Urinary bladder (tissue), 2 donors: ENCODE results near the gene IER5. TPM values are rescaled to one million over a fixed set of nuclear protein-coding genes. Genes with fewer than 3 reads are reported as not detected.

ENCODE experiments used
- polyA plus RNA-seq: library from polyadenylated mRNA; stranded (reverse); fragments of 200-250 nt; gene quantifications from one replicate; pipeline ENCODE4 v1.2.3, GENCODE V29; 2013
- total RNA-seq: library from RNA; depleted of rRNA; stranded (reverse); fragments of >200 nt; gene quantifications from one replicate; pipeline ENCODE4 v1.2.3, GENCODE V29; 2014
- donor health status: healthy.

IER5 gene
- total and polyA plus RNA-seq, 2 donors, result 9.0 to 12.7 TPM

Other genes starting within 250 kb of the IER5 start
- 5.8 TPM for gene KIAA1614, start 175.8 kb upstream of the IER5 start, total RNA-seq
- 16.6 TPM for gene KIAA1614, start 175.8 kb upstream of the IER5 start, polyA plus RNA-seq
- 37.0 TPM for gene STX6, start 65.8 kb upstream of the IER5 start, total RNA-seq
- 10.9 TPM for gene STX6, start 65.8 kb upstream of the IER5 start, polyA plus RNA-seq
- 24.1 TPM for gene MR1, start 54.7 kb upstream of the IER5 start, total RNA-seq
- gene MR1, start 54.7 kb upstream of the IER5 start, polyA plus RNA-seq, result 16.2 TPM